AG09309 (cell line): Measurements from ENCODE around the gene TUBAL3.
A peak's percentile ranks its signal among the peaks of the same experiment; 100 is the strongest.

Experiments used
- DNase-seq: peaks from one replicate; pipeline ENCODE4 v3.0.0-alpha.2; 2010; ENCODE audit warnings: low read depth
- H3K4me3 ChIP-seq: 2 replicates; pipeline ENCODE4 v1.5.1; 2011; ENCODE audit warnings: mild to moderate bottlenecking, low read depth, low read length, moderate library complexity; ENCODE audit not compliant: control insufficient read depth
- TF ChIP-seq, protein P1 (sequence below): IDR thresholded peaks from 2 replicates; pipeline ENCODE4 v1.5.1; 2011; ENCODE audit warnings: mild to moderate bottlenecking, low read depth, low read length, inconsistent platforms; ENCODE audit not compliant: insufficient read depth, control insufficient read depth; ENCODE audit errors: missing control alignments

The TUBAL3 gene

DNA sequence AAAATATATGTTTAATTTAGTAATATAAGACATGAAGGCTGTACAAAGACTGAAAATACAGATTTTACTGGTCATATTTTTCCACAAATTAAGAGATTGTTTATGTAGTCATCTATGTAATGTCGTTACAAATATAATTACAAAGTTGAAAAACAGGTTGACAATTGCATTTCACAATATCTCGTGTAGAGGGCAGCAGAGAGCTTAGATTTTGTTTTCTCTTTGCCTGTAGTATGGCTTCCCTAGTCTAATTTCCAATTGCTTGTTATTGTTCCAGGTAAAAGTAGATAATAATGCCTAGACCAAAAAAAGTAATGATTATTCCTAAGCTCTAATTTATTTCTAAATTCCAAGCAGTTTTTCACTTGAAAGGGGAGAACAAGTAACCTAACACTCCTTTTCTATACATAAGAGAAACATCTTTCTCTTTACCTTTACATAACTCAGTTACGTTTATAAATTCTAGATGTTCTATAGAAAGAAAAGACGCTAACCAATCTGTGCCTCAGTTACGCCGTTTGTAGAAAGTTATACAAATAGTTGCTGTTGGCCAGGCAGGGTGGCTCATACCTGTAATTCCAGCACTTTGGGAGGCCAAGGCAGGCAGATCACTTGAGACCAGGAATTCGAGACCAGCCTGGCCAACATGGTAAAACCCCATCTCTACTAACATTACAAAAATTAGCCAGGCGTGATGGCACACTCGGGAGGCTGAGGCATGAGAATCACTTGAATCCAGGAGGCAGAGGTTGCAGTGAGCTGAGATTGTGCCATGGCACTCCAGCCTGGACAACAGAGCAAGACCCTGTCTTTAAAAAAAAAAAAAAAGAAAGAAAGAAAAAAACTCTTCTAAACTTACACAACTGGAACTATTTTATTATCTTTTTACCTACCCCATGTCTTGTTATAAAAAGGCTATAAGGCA lies 37.7 kb upstream of the TUBAL3 start:
- TF ChIP-seq, protein P1, sequence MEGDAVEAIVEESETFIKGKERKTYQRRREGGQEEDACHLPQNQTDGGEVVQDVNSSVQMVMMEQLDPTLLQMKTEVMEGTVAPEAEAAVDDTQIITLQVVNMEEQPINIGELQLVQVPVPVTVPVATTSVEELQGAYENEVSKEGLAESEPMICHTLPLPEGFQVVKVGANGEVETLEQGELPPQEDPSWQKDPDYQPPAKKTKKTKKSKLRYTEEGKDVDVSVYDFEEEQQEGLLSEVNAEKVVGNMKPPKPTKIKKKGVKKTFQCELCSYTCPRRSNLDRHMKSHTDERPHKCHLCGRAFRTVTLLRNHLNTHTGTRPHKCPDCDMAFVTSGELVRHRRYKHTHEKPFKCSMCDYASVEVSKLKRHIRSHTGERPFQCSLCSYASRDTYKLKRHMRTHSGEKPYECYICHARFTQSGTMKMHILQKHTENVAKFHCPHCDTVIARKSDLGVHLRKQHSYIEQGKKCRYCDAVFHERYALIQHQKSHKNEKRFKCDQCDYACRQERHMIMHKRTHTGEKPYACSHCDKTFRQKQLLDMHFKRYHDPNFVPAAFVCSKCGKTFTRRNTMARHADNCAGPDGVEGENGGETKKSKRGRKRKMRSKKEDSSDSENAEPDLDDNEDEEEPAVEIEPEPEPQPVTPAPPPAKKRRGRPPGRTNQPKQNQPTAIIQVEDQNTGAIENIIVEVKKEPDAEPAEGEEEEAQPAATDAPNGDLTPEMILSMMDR: peak; percentile 60
- DNase-seq: no peak

DNA sequence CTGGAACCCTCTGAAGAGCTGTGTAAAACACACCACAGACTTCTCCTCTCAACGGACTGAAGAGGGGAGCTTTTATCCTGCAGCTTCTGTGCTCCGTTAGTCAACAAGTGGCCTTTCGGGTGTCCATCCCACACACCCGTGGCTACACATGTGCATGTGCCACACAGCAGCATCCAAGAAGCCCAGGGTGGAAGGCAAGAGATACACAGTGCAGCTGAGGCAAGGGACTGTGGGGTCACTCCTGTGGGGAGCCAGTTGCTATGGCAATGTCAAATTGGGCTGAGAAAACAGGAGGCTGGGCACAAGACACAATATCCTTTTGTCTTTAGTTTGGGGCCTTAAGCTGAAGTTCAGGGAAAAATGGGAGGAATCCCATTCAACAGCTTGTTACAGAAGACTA lies 36.5 kb upstream of the TUBAL3 start:
- TF ChIP-seq, protein P1: no peak

More for the DNA sequence above, 37.7 kb upstream of the TUBAL3 start:
- no peak overlapping the region for H3K4me3 ChIP-seq

DNA sequence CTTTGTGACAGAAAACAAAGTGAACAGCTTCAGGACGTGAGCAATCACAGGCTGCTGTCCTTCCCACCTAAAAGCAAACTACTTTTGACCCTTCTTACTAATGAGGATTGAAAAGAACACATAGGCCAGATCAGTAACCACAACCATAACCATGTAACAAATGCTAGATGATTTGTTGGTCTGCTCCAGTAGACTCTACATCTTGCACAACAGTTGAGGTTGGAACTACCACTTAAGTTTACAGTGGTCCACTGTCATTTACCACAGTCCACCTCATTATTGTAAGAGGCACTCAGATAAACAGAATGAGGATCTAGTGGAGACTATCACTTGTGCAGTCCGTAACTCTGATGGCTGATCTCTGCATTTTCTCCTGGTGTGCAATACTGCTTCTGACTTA lies 35.6 kb upstream of the TUBAL3 start:
- TF ChIP-seq, protein P1: no peak
- DNase-seq: no peak
- H3K4me3 ChIP-seq: no peak overlapping the region

More for the DNA sequence above, 36.5 kb upstream of the TUBAL3 start:
- DNase-seq: no peak
- H3K4me3 ChIP-seq: no peak overlapping the region

DNA sequence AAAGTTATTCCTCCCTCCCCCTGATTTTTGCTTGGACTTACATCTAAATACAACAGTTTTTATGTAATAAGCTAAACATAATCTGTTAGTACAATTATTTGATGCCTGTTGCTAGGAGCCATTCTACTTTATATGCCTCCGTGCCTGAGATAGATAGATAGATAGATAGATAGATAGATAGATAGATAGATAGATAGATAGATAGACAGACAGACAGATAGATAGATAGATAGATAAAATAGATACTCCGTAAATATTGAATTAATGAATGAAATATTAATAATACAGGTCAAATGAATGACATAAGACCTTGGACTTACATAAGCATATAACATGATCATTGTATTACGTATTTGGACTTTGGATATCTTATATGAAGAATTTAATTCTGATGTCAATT lies 30.7 kb upstream of the TUBAL3 start:
- DNase-seq: no peak
- TF ChIP-seq, protein P1: no peak
- H3K4me3 ChIP-seq: no peak overlapping the region

DNA sequence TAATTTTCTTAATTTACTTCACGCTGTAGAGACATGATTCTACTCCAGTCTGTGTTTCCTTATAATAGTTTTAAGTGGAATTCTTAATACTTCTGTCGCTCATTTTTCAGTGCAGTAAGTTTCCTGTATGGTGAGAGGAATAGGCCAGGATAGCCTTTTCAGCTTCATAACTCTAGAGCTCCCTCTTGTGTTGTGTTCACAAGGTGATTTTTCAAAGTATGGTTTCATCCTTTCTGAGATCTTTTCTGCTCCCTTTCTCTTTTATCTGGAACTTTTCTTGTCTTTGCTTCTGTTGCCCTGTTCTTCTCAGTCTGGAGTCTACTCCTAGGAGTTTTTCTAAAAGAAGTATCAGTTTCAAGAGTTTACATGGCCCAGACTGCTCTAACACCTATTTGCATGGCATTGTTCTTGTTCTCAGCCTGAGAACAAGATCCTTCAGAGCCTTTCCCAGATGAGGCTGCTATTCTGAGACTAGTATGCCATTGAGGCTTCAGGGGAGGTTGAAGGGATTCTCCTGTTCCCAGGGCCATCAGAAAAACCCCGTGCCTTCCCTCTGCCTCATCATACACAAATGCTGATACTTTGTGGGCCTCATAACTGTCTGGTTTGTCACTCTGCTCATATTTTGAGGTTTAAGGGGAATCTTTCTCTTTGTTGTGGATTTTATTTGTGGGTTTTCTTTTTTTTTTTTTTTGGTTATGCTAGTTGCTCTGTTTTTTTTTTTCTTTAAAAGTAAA lies 29.6 kb upstream of the TUBAL3 start:
- no peak overlapping the region for H3K4me3 ChIP-seq
- no peak for DNase-seq
- TF ChIP-seq, protein P1: peak; percentile 66

DNA sequence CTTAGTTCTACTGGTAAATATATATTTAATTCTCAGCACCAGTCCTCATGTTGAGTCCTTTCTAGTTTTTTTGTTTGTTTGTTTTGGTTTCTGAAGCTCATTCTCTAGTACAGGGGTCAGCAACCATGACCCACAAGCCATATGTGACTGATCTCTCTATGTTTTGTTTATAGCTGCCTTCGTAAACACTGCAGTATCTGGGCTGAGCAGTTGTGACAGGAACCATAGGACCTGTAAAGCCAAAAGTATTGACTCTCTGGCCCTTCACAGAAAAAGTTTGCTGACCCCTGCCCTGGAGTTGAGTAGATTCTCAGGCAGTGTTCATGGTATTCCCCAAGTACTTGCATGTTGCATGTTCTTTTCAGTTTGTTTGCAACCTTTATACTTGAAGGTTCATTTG lies 28.6 kb upstream of the TUBAL3 start:
- no peak for DNase-seq
- TF ChIP-seq, protein P1: no peak
- H3K4me3 ChIP-seq: no peak overlapping the region
